Measurements from ENCODE around the gene ADO. TPM values are rescaled to one million over a fixed set of nuclear protein-coding genes. Genes with fewer than 3 reads are reported as not detected.

Gene ADO
- total RNA-seq, 1 donor, result 25.5 TPM

- no peak for TF ChIP-seq CTCF (IDR thresholded peaks at IDR 0.05; ENCODE audit: insufficient read depth, low read depth, low read length)
- H3K4me3 ChIP-seq (ENCODE audit: low read depth, low read length), result no peak overlapping the region
- no peak for DNase-seq (ENCODE audit: low read depth)
Observed at GRCh38 chr10:62830679-62831078, 26.2 kb downstream of the ADO start.

- TF ChIP-seq CTCF (IDR thresholded peaks at IDR 0.05; ENCODE audit: insufficient read depth, low read depth, low read length), result no peak
- peak; percentile 45 for DNase-seq (ENCODE audit: low read depth)
- H3K4me3 ChIP-seq (ENCODE audit: low read depth, low read length), result no peak overlapping the region
Observed at GRCh38 chr10:62831346-62831745, 26.8 kb downstream of the ADO start.

GRCh38 chr10:62839590-62839989 lies 35.1 kb downstream of the ADO start:
- no peak overlapping the region for H3K4me3 ChIP-seq (ENCODE audit: low read depth, low read length)
- TF ChIP-seq CTCF (IDR thresholded peaks at IDR 0.05; ENCODE audit: insufficient read depth, low read depth, low read length), result no peak
- no peak for DNase-seq (ENCODE audit: low read depth)

GRCh38 chr10:62842983-62843382 lies 38.5 kb downstream of the ADO start:
- no peak overlapping the region for H3K4me3 ChIP-seq (ENCODE audit: low read depth, low read length)
- no peak for TF ChIP-seq CTCF (IDR thresholded peaks at IDR 0.05; ENCODE audit: insufficient read depth, low read depth, low read length)

GRCh38 chr10:62843600-62843999 lies 39.1 kb downstream of the ADO start:
- no peak overlapping the region for H3K4me3 ChIP-seq (ENCODE audit: low read depth, low read length)
- no peak for DNase-seq (ENCODE audit: low read depth)
- no peak for TF ChIP-seq CTCF (IDR thresholded peaks at IDR 0.05; ENCODE audit: insufficient read depth, low read depth, low read length)

More at GRCh38 chr10:62842983-62843382, 38.5 kb downstream of the ADO start:
- DNase-seq (ENCODE audit: low read depth), result no peak

- DNase-seq (ENCODE audit: low read depth), result no peak
- no peak overlapping the region for H3K4me3 ChIP-seq (ENCODE audit: low read depth, low read length)
- TF ChIP-seq CTCF (IDR thresholded peaks at IDR 0.05; ENCODE audit: insufficient read depth, low read depth, low read length), result no peak
Observed at GRCh38 chr10:62844280-62845011, 39.9 kb downstream of the ADO start.

- no peak for TF ChIP-seq CTCF (IDR thresholded peaks at IDR 0.05; ENCODE audit: insufficient read depth, low read depth, low read length)
- no peak for DNase-seq (ENCODE audit: low read depth)
- H3K4me3 ChIP-seq (ENCODE audit: low read depth, low read length), result no peak overlapping the region
Observed at GRCh38 chr10:62847433-62847832, 42.9 kb downstream of the ADO start.

All from fibroblast of villous mesenchyme (primary cell).